Posterior vena cava (tissue), 2 donors: ENCODE data around the gene POLR1D. TPM values are rescaled to one million over a fixed set of nuclear protein-coding genes. Genes with fewer than 3 reads are reported as not detected.

Experiments
- DNase-seq: peaks from one replicate; pipeline ENCODE4 v3.0.0-alpha.2; 2020; ENCODE audit warnings: low spot score
- intact Hi-C, 2 donors: fragments of 100-400 bp; cut with DNase I; formaldehyde crosslinking; loops; one replicate each; pipeline versions ENCODE4 v1.14.1 to v1.14.2; 2022 to 2023
- total RNA-seq, 2 donors: library from RNA; stranded (reverse); fragmentation: NEBNext Ultra II Directional; extraction: Animal tissue kit (Norgen Biotek cat#: 25700); gene quantifications; one replicate each; pipeline ENCODE4 v1.2.1, GENCODE V29; 2021
- donor health status: DM: yes; HTN: yes; CAD: no.
- donor health status: DM: yes; HTN: yes; CAD: no.

POLR1D gene
- total RNA-seq, 2 donors from 2014 or later, result 53.2 to 56.5 TPM

GRCh38 chr13:27634231-27634630, 12.5 kb downstream of the POLR1D start:
- intact Hi-C loops, result no loop called here
- DNase-seq, result no peak

GRCh38 chr13:27634791-27635190, 13.1 kb downstream of the POLR1D start:
- intact Hi-C loops, result no loop called here
- no peak for DNase-seq

- intact Hi-C loops, result no loop called here
- no peak for DNase-seq
These were observed 13.6 kb downstream of the POLR1D start for GRCh38 chr13:27635266-27635665.

GRCh38 chr13:27636589-27637288, 15.0 kb downstream of the POLR1D start:
- intact Hi-C loops, result no loop called here
- DNase-seq, result no peak

GRCh38 chr13:27637289-27637626, 15.6 kb downstream of the POLR1D start:
- intact Hi-C loops, result no loop called here

GRCh38 chr13:27638001-27638400, 16.3 kb downstream of the POLR1D start:
- DNase-seq, result no peak
- intact Hi-C loops, result no loop called here

More at GRCh38 chr13:27637289-27637626, 15.6 kb downstream of the POLR1D start:
- no peak for DNase-seq

GRCh38 chr13:27638521-27638920, 16.8 kb downstream of the POLR1D start:
- no peak for DNase-seq
- intact Hi-C loops, result no loop called here

GRCh38 chr13:27639186-27639585, 17.5 kb downstream of the POLR1D start:
- intact Hi-C loops, result no loop called here
- no peak for DNase-seq

GRCh38 chr13:27641711-27642502, 20.2 kb downstream of the POLR1D start:
- DNase-seq, result no peak
- intact Hi-C loops, result no loop called here

- intact Hi-C loops, result no loop called here
- DNase-seq, result no peak
These were observed 21.8 kb downstream of the POLR1D start for GRCh38 chr13:27643334-27644132.

- intact Hi-C loops, result no loop called here
- no peak for DNase-seq
These were observed 22.6 kb downstream of the POLR1D start for GRCh38 chr13:27644302-27644701.

- DNase-seq, result no peak
- intact Hi-C loops, result no loop called here
These were observed 28.6 kb downstream of the POLR1D start for GRCh38 chr13:27650312-27650711.

GRCh38 chr13:27654059-27654458, 32.4 kb downstream of the POLR1D start:
- DNase-seq, result no peak
- intact Hi-C loops, result no loop called here

- intact Hi-C loops, result no loop called here
These were observed 33.1 kb downstream of the POLR1D start for GRCh38 chr13:27654816-27655215.

GRCh38 chr13:27657724-27658123, 36.0 kb downstream of the POLR1D start:
- intact Hi-C loops, result no loop called here
- no peak for DNase-seq

More at GRCh38 chr13:27654816-27655215, 33.1 kb downstream of the POLR1D start:
- DNase-seq, result no peak

- no peak for DNase-seq
- intact Hi-C loops, result no loop called here
These were observed 36.9 kb downstream of the POLR1D start for GRCh38 chr13:27658546-27658945.

- intact Hi-C loops, result no loop called here
- no peak for DNase-seq
These were observed 37.6 kb downstream of the POLR1D start for GRCh38 chr13:27659145-27659865.

- no peak for DNase-seq
- intact Hi-C loops, result no loop called here
These were observed 38.8 kb downstream of the POLR1D start for GRCh38 chr13:27660511-27660910.

- intact Hi-C loops, result no loop called here
- no peak for DNase-seq
These were observed 39.3 kb downstream of the POLR1D start for GRCh38 chr13:27661017-27661416.
